Central memory CD4-positive, alpha-beta T cell (primary cell): ENCODE data around the gene INTS11.

Source experiments
- DNase-seq: peaks from one replicate; pipeline ENCODE4 v3.0.0; 2022

The INTS11 gene

GRCh38 chr1:1343811-1344421 lies 19.5 kb upstream of the INTS11 start:
- no peak for DNase-seq

- no peak for DNase-seq
Observed at GRCh38 chr1:1342584-1343115, 18.2 kb upstream of the INTS11 start.

GRCh38 chr1:1342061-1342562 lies 17.7 kb upstream of the INTS11 start:
- DNase-seq, result no peak

GRCh38 chr1:1341549-1342021 lies 17.1 kb upstream of the INTS11 start:
- no peak for DNase-seq

GRCh38 chr1:1340791-1341548 lies 16.5 kb upstream of the INTS11 start:
- no peak for DNase-seq

GRCh38 chr1:1340185-1340584 lies 15.7 kb upstream of the INTS11 start:
- no peak for DNase-seq

- no peak for DNase-seq
Observed at GRCh38 chr1:1338278-1338677, 13.8 kb upstream of the INTS11 start.

GRCh38 chr1:1337793-1338147 lies 13.3 kb upstream of the INTS11 start:
- no peak for DNase-seq

- DNase-seq, result no peak
Observed at GRCh38 chr1:1336931-1337792, 12.7 kb upstream of the INTS11 start.

- no peak for DNase-seq
Observed at GRCh38 chr1:1336446-1336845, 12.0 kb upstream of the INTS11 start.

GRCh38 chr1:1335792-1336248 lies 11.4 kb upstream of the INTS11 start:
- DNase-seq, result no peak

- no peak for DNase-seq
Observed at GRCh38 chr1:1335283-1335682, 10.8 kb upstream of the INTS11 start.

GRCh38 chr1:1334835-1335234 lies 10.4 kb upstream of the INTS11 start:
- no peak for DNase-seq

- DNase-seq, result no peak
Observed at GRCh38 chr1:1333551-1334241, 9.2 kb upstream of the INTS11 start.

- DNase-seq, result no peak
Observed at GRCh38 chr1:1332774-1333480, 8.5 kb upstream of the INTS11 start.

- no peak for DNase-seq
Observed at GRCh38 chr1:1332031-1332755, 7.7 kb upstream of the INTS11 start.

GRCh38 chr1:1331068-1331965 lies 6.9 kb upstream of the INTS11 start, which contains the start of gene TAS1R3:
Gene TAS1R3 (plus strand): TSS chr1:1331280. CDS start chr1:1331346, 66 bp downstream.
- no peak for DNase-seq

- DNase-seq, result no peak
Observed at GRCh38 chr1:1330366-1331067, 6.1 kb upstream of the INTS11 start.
